ENCODE data around the gene TCL1B. TPM values are rescaled to one million over a fixed set of nuclear protein-coding genes. Genes with fewer than 3 reads are reported as not detected.

The TCL1B gene
- total and polyA plus RNA-seq, 2 of the 4 experiments (the other 2 are of a cell fraction) = not detected

DNA sequence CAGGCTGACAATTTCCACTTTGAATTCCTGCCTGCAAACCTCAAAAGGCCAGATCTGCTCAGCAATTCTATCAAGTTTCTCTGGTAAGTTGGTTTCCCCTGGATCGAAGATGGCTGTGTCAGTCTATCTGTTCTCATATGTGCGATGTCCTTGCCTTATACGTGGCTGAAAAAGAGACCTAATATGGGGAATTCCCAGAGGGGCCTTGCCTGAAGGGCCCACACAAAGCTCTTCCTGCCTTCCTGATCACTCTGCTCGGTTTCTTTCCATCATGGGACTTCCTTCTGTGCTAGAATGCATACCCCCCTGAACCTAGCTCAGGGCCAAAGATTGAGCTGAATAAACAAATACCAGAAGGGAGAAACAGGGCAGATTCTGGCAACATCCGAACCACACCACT lies 13.2 kb downstream of the TCL1B start:
- Histone ChIP-seq H3K9me3 (ENCODE audit: control insufficient read depth, insufficient read depth, low read length) (no peaks in the 10 kb centered on the region), H3K79me1 (ENCODE audit: low read depth in 1 of 2, low read length in 2 of 2) (no peaks in the 10 kb centered on the region), H2AK5ac (ENCODE audit: low read depth, low read length) (no peak overlapping the region), H2BK120ac (ENCODE audit: low read depth, low read length) (no peak overlapping the region), H3K14ac (replicated peaks; ENCODE audit: low read depth, low read length) (no peak overlapping the region), H3K27me3 (ENCODE audit: control insufficient read depth, insufficient read depth, low read length) (no peaks in the 10 kb centered on the region), H2AFZ (replicated peaks; ENCODE audit: low read length, poor library complexity) (no peak overlapping the region), H2AK9ac (replicated peaks; ENCODE audit: low read depth, low read length, poor library complexity) (no peak overlapping the region), H4K20me1 (ENCODE audit: insufficient read depth, low read length) (no peaks in the 10 kb centered on the region), H3K4me2 (ENCODE audit: low read depth, low read length) (no peak overlapping the region), H2BK5ac (ENCODE audit: low read depth, low read length, poor library complexity, severe bottlenecking) (no peak overlapping the region), H3K18ac (ENCODE audit: low read depth, low read length) (no peak overlapping the region), H2BK15ac (ENCODE audit: low read depth, low read length) (no peak overlapping the region), H3K9me1 (ENCODE audit: insufficient read depth, low read length) (no peaks in the 10 kb centered on the region), H3K4me3 (ENCODE audit: insufficient read depth, low read depth, low read length) (no peak overlapping the region), H4K91ac (ENCODE audit: insufficient read depth, low read depth, low read length) (no peak overlapping the region), H3K9ac (ENCODE audit: low read depth, low read length) (no peak overlapping the region), H3K36me3 (ENCODE audit: control insufficient read depth, insufficient read depth, low read length) (no peaks in the 10 kb centered on the region), H4K8ac (ENCODE audit: low read depth in 2 of 2, low read length in 2 of 2) (no peak overlapping the region), H4K5ac (ENCODE audit: low read depth, low read length) (no peak overlapping the region), H3K27ac (ENCODE audit: insufficient read depth, low read length) (no peak overlapping the region), H2BK20ac (ENCODE audit: low read depth, low read length) (no peak overlapping the region), H3K4me1 (ENCODE audit: control insufficient read depth, insufficient read depth, low read length) (no peaks in the 10 kb centered on the region), H3K23ac (ENCODE audit: low read depth, low read length) (no peak overlapping the region), H3K56ac (ENCODE audit: extremely low read depth, insufficient read depth, low read length) (no peak overlapping the region), H3K4ac (ENCODE audit: low read depth, low read length) (no peak overlapping the region)
- DNase-seq = no peak
- no peak for ATAC-seq (ENCODE audit: low read depth)
- no peak for TF ChIP-seq MXI1 (IDR thresholded peaks at IDR 0.05; ENCODE audit: borderline replicate concordance, low read depth, low read length)
- no peak for TF ChIP-seq FOS (IDR thresholded peaks at IDR 0.05; ENCODE audit: low read depth, low read length)
- no peak for TF ChIP-seq SMC3 (IDR thresholded peaks at IDR 0.05; ENCODE audit: low read depth, low read length)
- TF ChIP-seq BHLHE40 (IDR thresholded peaks at IDR 0.05; ENCODE audit: low read depth, low read length) = no peak
- no peak for TF ChIP-seq MAFK (IDR thresholded peaks at IDR 0.05; ENCODE audit: low read depth, low read length)
- TF ChIP-seq POLR2A (IDR thresholded peaks at IDR 0.05; ENCODE audit: low read depth, low read length) = no peak
- TF ChIP-seq, protein P1, sequence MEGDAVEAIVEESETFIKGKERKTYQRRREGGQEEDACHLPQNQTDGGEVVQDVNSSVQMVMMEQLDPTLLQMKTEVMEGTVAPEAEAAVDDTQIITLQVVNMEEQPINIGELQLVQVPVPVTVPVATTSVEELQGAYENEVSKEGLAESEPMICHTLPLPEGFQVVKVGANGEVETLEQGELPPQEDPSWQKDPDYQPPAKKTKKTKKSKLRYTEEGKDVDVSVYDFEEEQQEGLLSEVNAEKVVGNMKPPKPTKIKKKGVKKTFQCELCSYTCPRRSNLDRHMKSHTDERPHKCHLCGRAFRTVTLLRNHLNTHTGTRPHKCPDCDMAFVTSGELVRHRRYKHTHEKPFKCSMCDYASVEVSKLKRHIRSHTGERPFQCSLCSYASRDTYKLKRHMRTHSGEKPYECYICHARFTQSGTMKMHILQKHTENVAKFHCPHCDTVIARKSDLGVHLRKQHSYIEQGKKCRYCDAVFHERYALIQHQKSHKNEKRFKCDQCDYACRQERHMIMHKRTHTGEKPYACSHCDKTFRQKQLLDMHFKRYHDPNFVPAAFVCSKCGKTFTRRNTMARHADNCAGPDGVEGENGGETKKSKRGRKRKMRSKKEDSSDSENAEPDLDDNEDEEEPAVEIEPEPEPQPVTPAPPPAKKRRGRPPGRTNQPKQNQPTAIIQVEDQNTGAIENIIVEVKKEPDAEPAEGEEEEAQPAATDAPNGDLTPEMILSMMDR (conservative IDR thresholded peaks at IDR 0.05; ENCODE audit: low read depth, low read length) = no peak
- TF ChIP-seq CEBPB (IDR thresholded peaks at IDR 0.05; ENCODE audit: low read depth, low read length) = no peak
- TF ChIP-seq RAD21 (IDR thresholded peaks at IDR 0.05; ENCODE audit: low read length) = no peak
- TF ChIP-seq NFE2L2 (IDR thresholded peaks at IDR 0.05; ENCODE audit: low read depth, low read length) = no peak
- no peak for TF ChIP-seq CHD1 (IDR thresholded peaks at IDR 0.05; ENCODE audit: low read depth, low read length)
- no peak for TF ChIP-seq MAZ (IDR thresholded peaks at IDR 0.05; ENCODE audit: borderline replicate concordance, low read depth, low read length)
- TF ChIP-seq, protein P2, sequence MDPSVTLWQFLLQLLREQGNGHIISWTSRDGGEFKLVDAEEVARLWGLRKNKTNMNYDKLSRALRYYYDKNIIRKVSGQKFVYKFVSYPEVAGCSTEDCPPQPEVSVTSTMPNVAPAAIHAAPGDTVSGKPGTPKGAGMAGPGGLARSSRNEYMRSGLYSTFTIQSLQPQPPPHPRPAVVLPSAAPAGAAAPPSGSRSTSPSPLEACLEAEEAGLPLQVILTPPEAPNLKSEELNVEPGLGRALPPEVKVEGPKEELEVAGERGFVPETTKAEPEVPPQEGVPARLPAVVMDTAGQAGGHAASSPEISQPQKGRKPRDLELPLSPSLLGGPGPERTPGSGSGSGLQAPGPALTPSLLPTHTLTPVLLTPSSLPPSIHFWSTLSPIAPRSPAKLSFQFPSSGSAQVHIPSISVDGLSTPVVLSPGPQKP (IDR thresholded peaks at IDR 0.05; ENCODE audit: borderline replicate concordance, low read depth, low read length) = no peak
- POLR2A ChIA-PET (ENCODE audit: unreplicated experiment) = no interaction called here
- dilution Hi-C loops (cut with HindIII; ENCODE audit: low sequenced_read_pairs, unreplicated experiment) = no loop called here
- WGBS, 2 experiments (ENCODE audit: extremely low coverage in 2 of 2, insufficient read length in 1 of 2) = 50% methylated on average over 1 of the region's 5 CpGs; no CpG with 5 or more reads in 1 of the 2 experiments
- CTCF ChIA-PET = no interaction called here
- intact Hi-C loops (cut with micrococcal nuclease) = no loop called here
- in situ Hi-C loops (cut with MboI; ENCODE audit: low sequenced_read_pairs) = no loop called here
- BruUV-seq (replicated peaks) = no TSS peak

Measured in IMR-90 (cell line).